DND-41 (cell line): Measurements from ENCODE around the gene TTC13.
A peak's percentile ranks its signal among the peaks of the same experiment; 100 is the strongest.

Experiments
- ATAC-seq: fragments of 200-7000 bp; cut with Tn5 transposase; 3 replicates; pipeline ENCODE4 v1.9.1; 2021; ENCODE audit warnings: low read depth; ENCODE audit not compliant: insufficient read depth
- DNase-seq: peaks from one replicate; pipeline ENCODE4 v3.0.0-alpha.2; 2020
- H2AFZ ChIP-seq: 2 replicates; pipeline ENCODE4 v1.6.0; 2012; ENCODE audit warnings: low read depth, low read length
- H3K27ac ChIP-seq: 2 replicates; pipeline ENCODE4 v1.5.1; 2012; ENCODE audit warnings: low read length, inconsistent platforms
- H3K27me3 ChIP-seq: fragments of 200-600 bp; sonication (generic); 2 replicates; pipeline ENCODE4 v1.6.0; 2012; ENCODE audit warnings: low read length, mild to moderate bottlenecking, inconsistent platforms; ENCODE audit not compliant: insufficient read depth, poor library complexity
- H3K36me3 ChIP-seq: 2 replicates; pipeline ENCODE4 v1.5.1; 2012; ENCODE audit warnings: low read length, inconsistent platforms; ENCODE audit not compliant: insufficient read depth
- H3K4me1 ChIP-seq: 2 replicates; pipeline ENCODE4 v1.5.1; 2012; ENCODE audit warnings: mild to moderate bottlenecking, low read length; ENCODE audit not compliant: insufficient read depth
- H3K4me2 ChIP-seq: 2 replicates; pipeline ENCODE4 v1.6.0; 2012; ENCODE audit warnings: mild to moderate bottlenecking, moderate library complexity, low read length, inconsistent platforms; ENCODE audit not compliant: insufficient read depth
- H3K4me3 ChIP-seq, 2 experiments: fragments of 200-600 bp in 1 of 2; shearing (Covaris generic) in 1 of 2; 2 replicates each; pipeline ENCODE4 v1.5.1; 2012 to 2016; ENCODE audit warnings: inconsistent platforms in 2 of 2, low read length in 2 of 2, mild to moderate bottlenecking in 2 of 2, low read depth in 1 of 2, moderate library complexity in 1 of 2
- H3K79me2 ChIP-seq: 2 replicates; pipeline ENCODE4 v1.6.0; 2012; ENCODE audit warnings: low read length, inconsistent platforms; ENCODE audit not compliant: insufficient read depth
- H3K9ac ChIP-seq: 2 replicates; pipeline ENCODE4 v1.6.0; 2012; ENCODE audit warnings: low read depth, mild to moderate bottlenecking, inconsistent platforms, low read length, moderate library complexity
- H3K9me3 ChIP-seq: 2 replicates; pipeline ENCODE4 v1.5.1; 2012; ENCODE audit warnings: low read length, moderate library complexity, mild to moderate bottlenecking, inconsistent platforms; ENCODE audit not compliant: insufficient read depth, severe bottlenecking
- H4K20me1 ChIP-seq: 2 replicates; pipeline ENCODE4 v1.6.0; 2012; ENCODE audit warnings: low read length; ENCODE audit not compliant: insufficient read depth
- CTCF ChIP-seq: IDR thresholded peaks from 2 replicates; pipeline ENCODE4 v1.5.1; 2012; ENCODE audit warnings: borderline replicate concordance, low read length, moderate library complexity, mild to moderate bottlenecking; ENCODE audit not compliant: poor library complexity, severe bottlenecking; ENCODE audit errors: extremely low read depth
- EZH2 ChIP-seq: IDR thresholded peaks from 3 replicates; pipeline ENCODE4 v1.6.1; 2012; ENCODE audit warnings: borderline replicate concordance, low read depth, mild to moderate bottlenecking, moderate library complexity, low read length, inconsistent platforms; ENCODE audit not compliant: severe bottlenecking

The TTC13 gene

GRCh38 chr1:230982696-230983095 lies 4.0 kb upstream of the TTC13 start:
- Histone ChIP-seq H3K9ac (no peak overlapping the region), H3K79me2 (peaks cover 42% of the 10 kb centered on the region), H3K4me2 (no peak overlapping the region), H3K27me3 (no peaks in the 10 kb centered on the region), H3K9me3 (no peaks in the 10 kb centered on the region), H3K4me3 (no peak overlapping the region), H3K27ac (no peak overlapping the region), H3K36me3 (peaks cover 14% of the 10 kb centered on the region; the same call in 1 of the 2 replicates), H4K20me1 (0 out of 2 replicates have a peak, but pooled peaks cover 1% of the 10 kb centered on the region), H2AFZ (no peak overlapping the region), H3K4me1 (peaks cover 27% of the 10 kb centered on the region)
- no peak for TF ChIP-seq CTCF
- no peak for ATAC-seq
- no peak for DNase-seq

- H3K4me3 ChIP-seq: peak overlapping the region; percentile 78 to 91; a peak in 3 of 4 replicates
- H3K4me2 ChIP-seq: peak overlapping the region; percentile 93
- peaks cover 19% of the 10 kb centered on the region; the same call in 1 of the 2 replicates for H4K20me1 ChIP-seq
- peaks cover 47% of the 10 kb centered on the region for H3K4me1 ChIP-seq
- peaks cover 17% of the 10 kb centered on the region for H3K36me3 ChIP-seq
- no peaks in the 10 kb centered on the region for H3K27me3 ChIP-seq
- peaks cover 55% of the 10 kb centered on the region for H3K79me2 ChIP-seq
- peak overlapping the region; percentile 71 for H3K9ac ChIP-seq
- DNase-seq (no peak), ATAC-seq (no peak)
- TF ChIP-seq CTCF (no peak), EZH2 (no peak)
- peak overlapping the region; percentile 85; the same call in 1 of the 2 replicates for H3K27ac ChIP-seq
- H3K9me3 ChIP-seq: no peaks in the 10 kb centered on the region
- H2AFZ ChIP-seq: no peak overlapping the region
Observed at GRCh38 chr1:230979952-230980351, 1.3 kb upstream of the TTC13 start.

GRCh38 chr1:230979389-230979716 lies 692 bp upstream of the TTC13 start:
- peaks cover 19% of the 10 kb centered on the region; the same call in 1 of the 2 replicates for H4K20me1 ChIP-seq
- peak overlapping the region; percentile 71 for H3K9ac ChIP-seq
- ATAC-seq (no peak), DNase-seq (no peak)
- H2AFZ ChIP-seq: peak overlapping the region; percentile 96
- no peaks in the 10 kb centered on the region for H3K27me3 ChIP-seq
- H3K27ac ChIP-seq: peak overlapping the region; percentile 85
- peaks cover 53% of the 10 kb centered on the region for H3K4me1 ChIP-seq
- peaks cover 17% of the 10 kb centered on the region for H3K36me3 ChIP-seq
- peaks cover 55% of the 10 kb centered on the region for H3K79me2 ChIP-seq
- H3K4me2 ChIP-seq: peak overlapping the region; percentile 93
- TF ChIP-seq EZH2: no peak
- TF ChIP-seq CTCF: no peak
- H3K9me3 ChIP-seq: no peaks in the 10 kb centered on the region
- peak overlapping the region; percentile 78 to 91 for H3K4me3 ChIP-seq
